NCI-H460 (cell line): ENCODE data around the gene USP12. TPM values are rescaled to one million over a fixed set of nuclear protein-coding genes. Genes with fewer than 3 reads are reported as not detected.

Experiments used
- total RNA-seq: library from RNA; depleted of rRNA; stranded (reverse); fragments of >200 nt; shearing (Covaris generic); gene quantifications from 2 replicates; pipeline ENCODE4 v1.2.3, GENCODE V29; 2014; rRNA removed

USP12 gene
- total RNA-seq, 1 experiment from 2014 or later: 20.3 TPM

Other genes starting within 250 kb of the USP12 start
- 1,438 and 1,486 TPM in 2 replicates for gene RPL21, start 79.7 kb upstream of the USP12 start, total RNA-seq
- 1.3 and 1.9 TPM in 2 replicates for gene RASL11A, start 99.0 kb upstream of the USP12 start, total RNA-seq